DMS 273 treated with DMSO at 0.1 percent for 48 hours (cell line): ENCODE measurements around the gene KLHL6.
"Not testable (repeated sequence)": the region's sequence is repeated elsewhere in the genome, so short reads cannot be mapped to it uniquely, and the experiment has no call there.

Experiments
- DNase-seq: peaks from one replicate; lab custom pipeline; 2025; lab: John Stamatoyannopoulos, UW

The KLHL6 gene

GRCh38 chr3:183446838-183447205, 108.7 kb downstream of the KLHL6 start:
- DNase-seq = no peak

GRCh38 chr3:183444748-183445147, 110.8 kb downstream of the KLHL6 start:
- no peak for DNase-seq

- DNase-seq = no peak
Measured at GRCh38 chr3:183443395-183444385, 111.8 kb downstream of the KLHL6 start.

GRCh38 chr3:183442994-183443393, 112.5 kb downstream of the KLHL6 start:
- no peak for DNase-seq

GRCh38 chr3:183440521-183440920, 115.0 kb downstream of the KLHL6 start:
- DNase-seq = not testable (repeated sequence)

- DNase-seq = no peak
Measured at GRCh38 chr3:183439515-183439914, 116.0 kb downstream of the KLHL6 start.

GRCh38 chr3:183438735-183439134, 116.8 kb downstream of the KLHL6 start:
- DNase-seq = no peak

GRCh38 chr3:183437666-183438564, 117.6 kb downstream of the KLHL6 start:
- DNase-seq = no peak
